GM11168 (cell line): ENCODE results near the gene CALCOCO1.
"Not testable (repeated sequence)": the region's sequence is repeated elsewhere in the genome, so short reads cannot be mapped to it uniquely, and the experiment has no call there.

Experiments
- in situ Hi-C: fragments of 300-500 bp; cut with MboI; formaldehyde crosslinking; loops from one replicate; pipeline ENCODE4 v1.12.0; 2022; ENCODE audit warnings: low sequenced_read_pairs; ENCODE audit not compliant: unreplicated experiment

Gene CALCOCO1

GRCh38 chr12:53727310-53728041 is at the start of gene CALCOCO1:
Gene CALCOCO1 (minus strand): TSS chr12:53727452. CDS start chr12:53725242, 2,210 bp downstream.
- in situ Hi-C loops: no loop called here

- in situ Hi-C loops: no loop called here
These were observed 49.6 kb upstream of the CALCOCO1 start for GRCh38 chr12:53776872-53777271.

DNA sequence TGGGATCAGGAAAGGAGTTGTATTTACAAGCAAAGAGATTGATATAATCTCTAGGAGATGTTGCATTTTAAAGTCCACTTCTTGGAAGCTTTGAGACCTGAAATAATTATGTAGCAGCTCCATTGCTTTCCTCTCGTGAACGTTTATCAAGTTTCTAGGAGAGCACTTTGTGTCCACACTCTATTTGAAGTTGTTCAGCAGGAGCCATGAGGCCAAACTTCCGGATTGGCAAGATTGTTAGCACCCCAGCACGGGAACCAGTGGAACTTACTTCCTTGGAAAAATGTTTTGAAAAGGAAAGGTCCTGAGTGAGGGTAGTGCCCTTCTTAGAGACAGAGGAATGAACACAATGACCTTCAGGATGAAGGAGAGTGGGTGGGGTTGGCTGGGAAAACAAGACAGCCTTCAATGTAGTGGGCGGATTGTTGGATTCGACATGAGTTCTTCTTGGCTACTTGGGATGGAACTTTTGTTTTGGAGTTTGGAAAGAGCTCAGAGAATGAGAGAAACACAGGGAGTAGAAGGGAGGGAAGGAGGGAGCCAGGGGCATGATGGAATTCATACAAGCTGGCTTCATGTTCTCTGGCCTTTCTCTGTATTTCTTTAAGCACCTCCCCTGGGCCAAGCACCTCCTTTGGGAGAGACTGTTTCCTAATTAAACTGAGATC is 48.4 kb upstream of the CALCOCO1 start:
- in situ Hi-C loops: no loop called here

DNA sequence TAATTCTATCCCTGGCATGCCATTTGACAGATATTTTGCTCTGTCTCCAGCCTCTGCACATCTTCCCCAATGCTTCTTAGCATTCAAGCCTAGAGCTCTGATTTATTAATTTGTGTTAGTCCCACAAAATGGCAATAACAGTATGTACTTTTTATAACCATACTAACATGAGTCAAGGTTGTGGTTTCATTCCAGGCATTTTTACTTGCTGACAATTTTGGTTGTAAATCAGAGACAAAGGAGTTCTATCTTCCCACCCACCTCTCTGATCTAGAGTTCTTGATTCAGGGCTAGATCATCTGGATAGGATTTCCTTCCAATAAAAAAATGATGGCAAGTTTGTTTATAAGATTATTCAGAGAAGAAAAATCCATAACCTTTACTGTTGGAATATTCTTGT is 43.0 kb upstream of the CALCOCO1 start:
- in situ Hi-C loops: no loop called here

DNA sequence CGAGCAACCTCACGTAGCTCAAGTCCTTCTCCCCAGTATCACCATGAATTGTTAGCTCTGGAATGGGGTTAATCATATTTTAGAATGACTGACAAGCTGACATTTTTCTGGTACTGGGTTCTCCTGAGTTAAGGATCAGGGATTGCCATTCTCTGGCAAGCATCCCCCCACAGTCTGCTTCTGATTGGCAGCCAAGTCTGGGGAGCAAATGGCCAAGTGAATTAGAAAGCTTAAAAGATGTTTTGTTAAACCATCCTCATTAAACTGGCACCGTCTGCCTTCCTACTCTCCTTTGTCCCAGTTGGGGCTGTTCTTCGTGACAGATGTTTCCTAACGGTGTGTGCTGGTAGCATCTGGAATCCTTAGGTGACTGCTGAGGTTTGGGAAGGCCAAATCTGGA is 41.7 kb upstream of the CALCOCO1 start:
- in situ Hi-C loops: no loop called here

DNA sequence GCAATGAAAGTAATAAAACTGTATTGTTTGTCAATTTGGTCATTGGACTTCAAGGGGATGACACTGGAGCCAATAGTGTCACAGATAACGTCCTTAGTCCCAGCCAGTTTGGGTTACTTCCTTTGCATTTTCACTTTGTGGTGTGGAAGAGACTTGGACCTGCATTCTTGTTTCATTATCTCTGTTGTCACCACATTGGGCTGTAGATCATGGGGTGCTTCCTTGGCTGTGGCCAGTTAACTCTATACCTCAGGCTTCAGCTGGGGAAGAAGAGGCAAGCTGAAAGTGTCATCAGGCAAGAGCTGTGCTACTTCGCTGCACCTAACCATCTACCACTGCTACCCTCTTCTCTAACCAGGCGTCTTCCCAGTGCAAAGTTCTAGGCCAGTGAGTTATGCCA is 39.6 kb upstream of the CALCOCO1 start:
- in situ Hi-C loops: no loop called here

DNA sequence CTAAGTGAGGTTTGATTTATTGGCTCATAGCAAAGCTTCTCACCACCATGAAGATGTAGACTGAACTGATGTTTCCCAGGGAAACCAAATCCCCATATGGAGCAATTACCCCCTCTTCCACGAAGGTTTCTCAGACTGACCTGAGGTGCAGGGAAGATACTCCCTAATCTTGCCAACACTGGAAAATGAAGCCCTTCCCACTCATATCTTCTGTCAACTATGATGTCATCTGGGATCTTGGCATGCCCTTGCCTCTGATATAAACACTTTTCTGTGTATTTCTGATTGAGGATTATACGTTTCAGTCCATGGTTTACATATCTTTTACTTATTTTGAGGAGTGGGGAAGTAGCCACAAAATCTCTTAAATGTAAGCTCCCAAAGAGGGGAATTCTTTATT is 38.6 kb upstream of the CALCOCO1 start:
- in situ Hi-C loops: no loop called here

DNA sequence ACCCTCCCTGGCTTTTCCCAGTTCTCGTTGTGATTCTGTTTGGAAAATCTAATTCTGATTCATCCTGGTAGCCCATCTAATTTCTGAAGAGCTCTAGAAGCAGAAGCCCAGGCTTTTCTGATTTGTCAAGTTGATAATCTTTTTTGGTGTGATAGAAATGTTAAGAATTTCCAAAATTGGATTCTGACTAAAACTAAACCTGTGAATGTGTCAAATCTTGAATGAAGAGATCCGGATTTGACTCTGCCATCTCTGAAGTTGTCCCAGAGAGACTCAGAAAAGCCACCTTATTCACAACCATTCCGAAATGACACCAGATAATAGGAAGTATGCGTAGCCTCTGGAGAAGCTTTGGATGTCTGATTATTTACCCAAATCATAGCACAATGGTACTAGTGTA is 37.4 kb upstream of the CALCOCO1 start:
- in situ Hi-C loops: no loop called here

- in situ Hi-C loops: not testable (repeated sequence)
These were observed 35.5 kb upstream of the CALCOCO1 start for GRCh38 chr12:53762793-53763192.

DNA sequence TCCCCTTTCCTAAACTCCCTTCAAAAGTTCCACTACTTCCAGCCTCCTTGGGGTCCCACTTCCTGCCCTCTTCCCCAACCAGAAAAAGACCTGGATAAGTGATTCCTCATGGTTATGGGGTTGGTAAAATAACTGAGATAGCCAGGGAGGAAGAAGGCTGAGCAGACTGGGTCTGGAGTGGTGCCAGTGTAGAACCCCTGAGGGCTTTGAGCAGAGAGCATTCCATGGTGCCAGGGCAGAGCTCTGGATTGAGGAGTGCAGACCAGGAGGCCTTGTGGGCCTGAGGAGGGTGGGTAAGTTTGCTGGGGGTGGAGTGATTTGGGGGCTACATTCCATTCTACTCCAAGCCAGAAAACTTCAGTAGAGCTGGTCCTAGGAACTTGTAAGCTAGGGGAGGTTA is 34.1 kb upstream of the CALCOCO1 start:
- in situ Hi-C loops: no loop called here

- in situ Hi-C loops: no loop called here
These were observed 32.0 kb upstream of the CALCOCO1 start for GRCh38 chr12:53759261-53759660.

DNA sequence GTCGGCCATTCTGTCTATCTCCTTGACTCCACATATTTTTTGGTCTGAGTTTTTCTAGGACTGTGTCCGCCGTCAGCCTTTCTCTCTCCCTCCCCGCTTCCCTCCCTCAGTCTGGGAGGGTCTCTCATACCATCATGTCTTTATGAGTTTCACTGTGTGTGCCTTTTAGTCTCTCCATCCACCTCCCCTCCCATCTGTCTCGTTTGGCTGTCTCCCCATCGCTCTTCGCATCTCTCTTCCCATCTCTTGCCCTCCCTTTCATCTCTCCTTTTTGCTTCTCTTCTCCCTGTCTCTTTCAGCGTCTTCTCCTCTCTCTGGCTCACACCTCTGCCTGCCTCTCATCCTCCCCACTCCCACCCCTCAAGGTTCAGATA is 31.5 kb upstream of the CALCOCO1 start:
- in situ Hi-C loops: no loop called here

DNA sequence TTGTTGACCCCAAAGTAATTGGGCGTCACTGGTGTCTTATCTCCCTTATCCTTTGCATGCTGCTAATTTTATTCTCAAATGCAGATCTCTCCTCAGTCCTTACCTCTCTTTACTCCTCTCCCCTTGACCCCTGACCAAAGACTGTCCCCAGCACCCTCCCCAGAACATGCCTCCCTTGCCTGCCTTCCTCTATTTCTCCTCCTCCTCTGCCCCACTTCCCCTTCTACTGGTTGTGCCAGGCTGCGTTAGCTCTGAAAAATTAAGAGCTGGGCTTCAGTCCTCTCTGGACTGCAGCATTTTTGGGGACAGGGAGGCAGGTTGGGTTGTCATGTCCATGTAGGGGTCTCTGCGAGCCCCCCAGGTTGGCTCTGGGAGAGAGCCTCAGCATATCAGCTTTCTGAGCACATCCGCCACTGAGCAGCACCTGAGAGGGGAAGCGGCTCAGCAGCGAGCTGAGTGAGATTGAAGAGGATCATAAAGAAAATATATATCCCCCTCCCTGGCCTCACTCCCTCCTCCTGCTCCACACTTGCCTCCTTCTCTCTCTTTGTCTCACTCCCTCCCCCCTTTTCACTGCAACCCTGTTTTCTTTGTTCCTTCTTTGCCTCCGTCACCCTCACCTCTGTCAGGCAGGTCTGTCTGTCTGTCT is 31.0 kb upstream of the CALCOCO1 start:
- in situ Hi-C loops: no loop called here

DNA sequence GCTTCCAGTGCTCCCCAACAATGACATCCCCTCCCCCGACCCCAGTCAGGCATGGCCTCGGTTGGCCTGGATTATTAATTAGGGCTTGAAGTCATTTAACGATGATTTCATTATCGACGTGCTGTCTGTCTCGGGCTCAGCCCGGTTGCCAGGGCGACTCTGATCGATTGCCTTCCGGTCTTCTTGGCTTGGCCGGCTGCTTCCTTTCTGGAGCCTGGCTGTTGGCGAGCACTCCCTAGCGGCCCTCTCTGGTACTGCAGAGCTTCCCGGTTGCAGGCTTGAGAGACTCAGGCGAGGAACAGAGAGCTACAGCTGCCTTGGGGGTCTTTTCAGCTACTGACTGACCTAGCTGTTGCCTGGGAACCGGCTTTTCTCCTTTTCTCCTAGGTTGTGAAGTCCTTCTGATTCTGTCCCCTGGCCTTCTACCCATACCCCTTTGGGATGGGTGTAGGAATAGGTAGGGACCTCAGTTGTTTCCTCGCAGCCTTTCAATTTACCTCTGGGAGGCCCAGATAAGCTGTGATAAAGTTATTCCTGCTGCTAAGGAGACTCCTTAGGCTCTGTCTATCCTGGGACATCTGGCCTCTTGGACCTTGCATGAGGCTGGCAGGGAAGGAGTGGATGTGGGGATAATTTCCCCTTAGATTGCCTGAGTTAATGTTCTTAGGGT is 30.0 kb upstream of the CALCOCO1 start:
- in situ Hi-C loops: no loop called here

- in situ Hi-C loops: no loop called here
These were observed 29.2 kb upstream of the CALCOCO1 start for GRCh38 chr12:53756300-53757100.

DNA sequence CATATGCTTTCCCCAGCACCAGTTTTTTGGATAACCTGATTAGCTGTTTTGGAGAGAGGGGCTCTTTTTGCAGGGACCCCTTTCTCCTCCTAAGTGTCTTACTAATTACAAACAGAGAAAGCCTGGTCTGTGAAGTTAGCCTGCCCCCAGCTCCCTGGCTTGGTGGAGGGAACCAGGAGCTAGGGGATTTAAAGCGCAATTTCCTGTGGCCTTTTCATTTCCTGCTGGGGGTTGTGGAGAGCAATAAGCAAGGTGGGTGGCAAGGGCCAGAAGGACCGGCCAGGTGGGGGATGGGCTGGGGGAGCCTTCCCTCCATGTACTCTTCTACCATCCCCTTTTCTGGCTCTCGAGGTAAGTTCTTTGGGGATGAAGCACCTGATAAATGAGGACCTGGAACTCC is 28.6 kb upstream of the CALCOCO1 start:
- in situ Hi-C loops: no loop called here

DNA sequence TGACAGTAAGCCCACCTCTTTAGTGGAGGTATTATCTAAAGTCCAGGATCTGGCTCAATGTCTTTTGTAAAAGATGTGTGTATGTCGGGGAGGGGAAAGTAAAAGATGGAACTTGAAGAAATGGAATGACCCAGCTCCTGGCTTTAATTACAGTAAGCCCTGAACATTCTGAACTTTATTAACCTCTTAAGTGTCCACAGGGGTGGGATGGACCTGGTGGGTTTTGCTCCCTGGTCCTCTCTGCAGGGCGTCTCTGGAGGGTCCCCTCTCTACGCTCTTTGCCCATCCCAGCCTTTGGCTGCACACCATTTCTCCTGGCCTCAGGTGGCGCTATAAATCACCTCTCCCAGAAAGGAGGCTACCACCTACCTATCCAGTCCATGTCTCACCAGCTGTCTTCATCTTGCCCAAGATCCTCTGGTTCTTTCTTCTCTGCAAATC is 28.2 kb upstream of the CALCOCO1 start:
- in situ Hi-C loops: no loop called here

- in situ Hi-C loops: no loop called here
These were observed 27.5 kb upstream of the CALCOCO1 start for GRCh38 chr12:53754633-53755264.

- in situ Hi-C loops: no loop called here
These were observed 26.9 kb upstream of the CALCOCO1 start for GRCh38 chr12:53754188-53754585.

- in situ Hi-C loops: no loop called here
These were observed 25.4 kb upstream of the CALCOCO1 start for GRCh38 chr12:53752621-53753020.
